K562 (cell line): Measurements from ENCODE around the gene WDFY2. TPM values are rescaled to one million over a fixed set of nuclear protein-coding genes. Genes with fewer than 3 reads are reported as not detected.

Experiments used
- CHD7 ChIP-seq: fragments of 200-600 bp; sonication (generic); IDR thresholded peaks from one replicate; pipeline ENCODE4 v1.6.1; 2012; ENCODE audit warnings: mild to moderate bottlenecking, low read depth, low read length, inconsistent platforms
- HDGF ChIP-seq: fragments of 450-650 bp; IDR thresholded peaks from 2 replicates; pipeline ENCODE4 v1.6.1; 2016
- MAZ ChIP-seq, 2 experiments: fragments of 450-650 bp in 1 of 2; sonication (generic) in 1 of 2; formaldehyde crosslinking; IDR thresholded peaks in 1 of 2; conservative IDR thresholded peaks in 1 of 2; 2 replicates each; pipeline versions ENCODE4 v1.4.0 to v1.5.0; 2020; ENCODE audit warnings: mild to moderate bottlenecking in 1 of 2, missing genetic modification reagents in 1 of 2
- MTA2 ChIP-seq: fragments of 450-650 bp; IDR thresholded peaks from 2 replicates; pipeline ENCODE4 v1.6.1; 2016; ENCODE audit warnings: low read depth
- NCOA2 ChIP-seq, 2 experiments: fragments of 450-650 bp; IDR thresholded peaks; 2 replicates each; pipeline ENCODE4 v1.6.1; 2018; ENCODE audit warnings: mild to moderate bottlenecking in 2 of 2, moderate library complexity in 1 of 2; ENCODE audit not compliant: partially characterized antibody in 2 of 2
- RBM34 ChIP-seq: fragments of 200-400 bp; formaldehyde crosslinking; IDR thresholded peaks from 2 replicates; pipeline ENCODE4 v1.6.1; 2018; ENCODE audit warnings: low read length, borderline replicate concordance; ENCODE audit not compliant: insufficient read depth
- RFX1 ChIP-seq: fragments of 450-650 bp; IDR thresholded peaks from 2 replicates; pipeline ENCODE4 v1.6.1; 2016; ENCODE audit warnings: mild to moderate bottlenecking, moderate library complexity
- RHOXF2B ChIP-seq: fragments of 250-450 bp; sonication (Bioruptor Pico); conservative IDR thresholded peaks from 2 replicates; pipeline ENCODE4 v1.5.1; 2021
- TCF3 ChIP-seq: sonication (generic); formaldehyde crosslinking; IDR thresholded peaks from 2 replicates; pipeline ENCODE4 v1.4.0; 2020; ENCODE audit warnings: mild to moderate bottlenecking, missing genetic modification reagents
- ZBTB5 ChIP-seq: fragments of 450-650 bp; IDR thresholded peaks from 2 replicates; pipeline ENCODE4 v1.6.1; 2017; ENCODE audit warnings: antibody characterized with exemption
- ZC3H11A ChIP-seq: IDR thresholded peaks from 2 replicates; pipeline ENCODE4 v1.6.1; 2012; ENCODE audit warnings: low read depth, low read length, improper control_type of control experiment
- ZNF174 ChIP-seq: fragments of 250-450 bp; sonication (Bioruptor Pico); IDR thresholded peaks from 2 replicates; pipeline ENCODE4 v1.4.0; 2020; ENCODE audit warnings: mild to moderate bottlenecking
- ZNF23 ChIP-seq: fragments of 250-450 bp; sonication (Bioruptor Pico); IDR thresholded peaks from 2 replicates; pipeline ENCODE4 v1.4.0; 2020; ENCODE audit warnings: mild to moderate bottlenecking
- ZNF561 ChIP-seq: fragments of 450-650 bp; formaldehyde crosslinking; conservative IDR thresholded peaks from 2 replicates; pipeline ENCODE4 v1.4.0; 2020; ENCODE audit warnings: mild to moderate bottlenecking, moderate library complexity
- ZNF639 ChIP-seq, 2 experiments: fragments of 200-800 bp in 1 of 2; sonication (Bioruptor generic) in 1 of 2; sonication (generic) in 1 of 2; formaldehyde crosslinking in 1 of 2; IDR thresholded peaks in 1 of 2; conservative IDR thresholded peaks in 1 of 2; 2 replicates each; pipeline versions ENCODE4 v1.5.0 to v1.6.1; 2016 to 2020; ENCODE audit warnings: missing compliant biosample characterization in 1 of 2, missing genetic modification characterization in 1 of 2, missing genetic modification reagents in 1 of 2
- polyA plus RNA-seq, 8 experiments: library from polyadenylated mRNA; depleted of rRNA in 4 of 8; stranded (reverse) in 5 of 8; unstranded in 3 of 8; fragments of >200 nt; fragmentation: Nextera tagmentation in 2 of 8; fragmentation: Illumina TruSeq in 1 of 8; extraction: Ambion mirVana in 2 of 8; extraction: Trizol in 1 of 8; gene quantifications; 2 replicates each; pipeline versions ENCODE4 v1.2.1 to v1.2.3, GENCODE V29; 2011 to 2014; ENCODE audit warnings: inconsistent platforms in 1 of 8, missing spikeins in 1 of 8
- total RNA-seq, 7 experiments: library from RNA; depleted of rRNA in 6 of 7; stranded (reverse); fragments of >200 nt in 6 of 7; fragmentation: Illumina TruSeq in 2 of 7; extraction: Trizol in 2 of 7; gene quantifications; 2 replicates each; pipeline versions ENCODE4 v1.2.1 to v1.2.3, GENCODE V29; 2011 to 2021; ENCODE audit warnings: low replicate concordance in 1 of 7

The WDFY2 gene
- total and polyA plus RNA-seq, 9 of the 15 experiments (the other 6 are each of a cell fraction or from before 2014, with no cell fraction given), result 0.66 to 6.4 (median 4.4) TPM

GRCh38 chr13:51613535-51613934 is 29.3 kb downstream of the WDFY2 start (continued):
- no peak for TF ChIP-seq CHD7
- TF ChIP-seq ZC3H11A, result no peak
- TF ChIP-seq NCOA2 (IDR thresholded peaks at IDR 0.05; ENCODE audit: partially characterized antibody in 2 of 2), result no peak
- TF ChIP-seq ZNF174 (CRISPR knock-in tag), result no peak
- TF ChIP-seq ZBTB5, result no peak
- TF ChIP-seq HDGF, result no peak
- no peak for TF ChIP-seq ZNF23 (CRISPR knock-in tag)
- no peak for TF ChIP-seq RHOXF2B (CRISPR knock-in tag)
- no peak for TF ChIP-seq RBM34
- TF ChIP-seq TCF3 (CRISPR knock-in tag), result peak; percentile 78
- no peak for TF ChIP-seq ZNF561 (CRISPR knock-in tag)
- no peak for TF ChIP-seq RFX1
- TF ChIP-seq ZNF639 (CRISPR knock-in tag; conservative IDR thresholded peaks at IDR 0.05 in 1 of 2, IDR thresholded peaks at IDR 0.05 in 1 of 2), result no peak
- no peak for TF ChIP-seq MAZ (CRISPR knock-in tag; conservative IDR thresholded peaks at IDR 0.05 in 1 of 2, IDR thresholded peaks at IDR 0.05 in 1 of 2)
- peak; percentile 25; the same call in 1 of the 2 replicates for TF ChIP-seq MTA2
